ENCODE results near the gene MERTK. TPM values are rescaled to one million over a fixed set of nuclear protein-coding genes. Genes with fewer than 3 reads are reported as not detected.

The MERTK gene
- total RNA-seq, 2 donors from 2014 or later = 47.1 to 69.9 TPM

DNA sequence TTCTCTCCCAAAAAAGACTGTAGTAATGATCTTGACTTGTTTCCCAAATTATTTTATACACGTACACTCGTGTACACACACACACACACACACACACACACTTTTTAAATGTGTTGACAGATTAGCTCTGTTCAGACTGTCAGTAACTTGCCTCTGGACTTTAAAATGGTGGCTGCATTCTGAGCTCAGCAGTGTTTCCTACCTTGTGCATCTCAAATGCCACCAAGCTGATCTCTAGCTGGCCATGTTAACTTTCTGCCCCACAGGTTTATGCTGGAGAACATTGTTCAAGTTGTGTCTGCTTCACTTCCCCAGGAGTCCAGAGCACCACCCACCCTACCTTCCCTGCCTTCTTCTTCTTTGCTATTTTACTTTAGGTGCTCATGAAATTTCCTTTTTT is 83.3 kb downstream of the MERTK start:
- Histone ChIP-seq H3K36me3 (peaks cover 23% of the 10 kb centered on the region), H3K4me3 (no peak overlapping the region), H3K27me3 (replicated peaks; ENCODE audit: insufficient read depth) (no peaks in the 10 kb centered on the region), H3K27ac (no peak overlapping the region), H3K4me1 (ENCODE audit: control insufficient read depth in 1 of 2, low read depth in 2 of 2) (no peaks in the 10 kb centered on the region), H3K9me3 (no peaks in the 10 kb centered on the region)
- ATAC-seq (ENCODE audit: insufficient number of reproducible peaks, low FRiP score, low read depth) (no peak), DNase-seq (ENCODE audit: low spot score) (no peak)
- TF ChIP-seq, protein P1, sequence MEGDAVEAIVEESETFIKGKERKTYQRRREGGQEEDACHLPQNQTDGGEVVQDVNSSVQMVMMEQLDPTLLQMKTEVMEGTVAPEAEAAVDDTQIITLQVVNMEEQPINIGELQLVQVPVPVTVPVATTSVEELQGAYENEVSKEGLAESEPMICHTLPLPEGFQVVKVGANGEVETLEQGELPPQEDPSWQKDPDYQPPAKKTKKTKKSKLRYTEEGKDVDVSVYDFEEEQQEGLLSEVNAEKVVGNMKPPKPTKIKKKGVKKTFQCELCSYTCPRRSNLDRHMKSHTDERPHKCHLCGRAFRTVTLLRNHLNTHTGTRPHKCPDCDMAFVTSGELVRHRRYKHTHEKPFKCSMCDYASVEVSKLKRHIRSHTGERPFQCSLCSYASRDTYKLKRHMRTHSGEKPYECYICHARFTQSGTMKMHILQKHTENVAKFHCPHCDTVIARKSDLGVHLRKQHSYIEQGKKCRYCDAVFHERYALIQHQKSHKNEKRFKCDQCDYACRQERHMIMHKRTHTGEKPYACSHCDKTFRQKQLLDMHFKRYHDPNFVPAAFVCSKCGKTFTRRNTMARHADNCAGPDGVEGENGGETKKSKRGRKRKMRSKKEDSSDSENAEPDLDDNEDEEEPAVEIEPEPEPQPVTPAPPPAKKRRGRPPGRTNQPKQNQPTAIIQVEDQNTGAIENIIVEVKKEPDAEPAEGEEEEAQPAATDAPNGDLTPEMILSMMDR (IDR thresholded peaks at IDR 0.05) = no peak

DNA sequence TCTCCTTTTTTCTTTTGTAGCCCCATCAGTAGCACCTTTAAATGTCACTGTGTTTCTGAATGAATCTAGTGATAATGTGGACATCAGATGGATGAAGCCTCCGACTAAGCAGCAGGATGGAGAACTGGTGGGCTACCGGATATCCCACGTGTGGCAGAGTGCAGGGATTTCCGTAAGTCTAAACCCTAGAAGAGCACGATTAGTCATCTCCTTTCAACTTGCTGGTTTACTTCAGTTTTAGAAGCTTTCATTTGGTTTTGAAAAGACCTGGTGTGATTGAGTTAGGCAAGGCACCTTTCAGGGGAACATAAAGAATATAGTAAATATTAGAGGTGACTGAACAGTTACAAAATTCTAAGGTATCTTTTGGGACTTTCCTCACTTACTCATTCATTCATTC is 84.4 kb downstream of the MERTK start:
- DNase-seq (ENCODE audit: low spot score) (no peak), ATAC-seq (ENCODE audit: insufficient number of reproducible peaks, low FRiP score, low read depth) (no peak)

DNA sequence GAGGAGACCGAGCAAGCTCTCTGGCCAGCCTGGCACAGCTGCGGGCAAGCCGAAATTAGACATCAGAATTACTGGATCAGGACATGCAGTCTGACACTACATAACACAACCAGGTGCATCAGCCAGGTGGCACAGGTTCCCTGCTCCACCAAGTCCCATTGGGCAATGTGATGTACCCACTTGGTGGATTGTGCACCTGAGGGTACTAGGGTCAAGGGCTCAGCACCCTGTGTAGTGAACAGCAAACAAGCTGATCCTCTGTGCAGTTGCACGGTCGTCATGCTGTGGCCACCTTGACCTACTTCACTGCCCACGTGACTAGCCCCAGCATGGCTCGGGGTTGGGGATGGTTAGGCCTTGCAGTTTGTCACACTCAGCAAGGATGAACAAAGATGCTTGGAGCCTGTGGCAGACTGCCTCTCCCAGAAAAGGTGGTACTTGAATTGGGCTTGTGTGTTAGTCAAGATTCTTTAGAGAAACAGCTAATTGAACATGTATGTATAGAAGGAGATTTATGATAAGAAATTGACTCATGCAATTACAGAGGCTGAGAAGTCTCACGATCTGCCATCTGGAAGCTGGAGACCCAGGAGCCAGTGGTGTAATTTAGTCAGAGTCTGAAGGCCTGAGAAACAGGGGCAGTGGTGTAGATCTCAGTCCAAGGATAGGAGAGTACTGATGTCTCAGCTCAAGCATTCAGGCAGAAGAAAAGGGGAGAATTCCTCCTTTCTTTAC is 85.2 kb downstream of the MERTK start:
- Histone ChIP-seq H3K27me3 (replicated peaks; ENCODE audit: insufficient read depth) (no peaks in the 10 kb centered on the region), H3K9me3 (no peaks in the 10 kb centered on the region), H3K4me1 (ENCODE audit: control insufficient read depth in 1 of 2, low read depth in 2 of 2) (no peaks in the 10 kb centered on the region), H3K4me3 (no peak overlapping the region), H3K36me3 (peaks cover 29% of the 10 kb centered on the region), H3K27ac (no peak overlapping the region)
- TF ChIP-seq, protein P1 (IDR thresholded peaks at IDR 0.05) = no peak
- no peak for ATAC-seq (ENCODE audit: insufficient number of reproducible peaks, low FRiP score, low read depth)
- DNase-seq (ENCODE audit: low spot score) = no peak

More for the DNA sequence above, 84.4 kb downstream of the MERTK start:
- H3K27me3 ChIP-seq (replicated peaks; ENCODE audit: insufficient read depth) = no peaks in the 10 kb centered on the region
- no peaks in the 10 kb centered on the region for H3K9me3 ChIP-seq
- H3K27ac ChIP-seq = no peak overlapping the region
- no peak overlapping the region for H3K4me3 ChIP-seq
- peaks cover 29% of the 10 kb centered on the region for H3K36me3 ChIP-seq
- TF ChIP-seq, protein P1 (IDR thresholded peaks at IDR 0.05) = no peak
- H3K4me1 ChIP-seq (ENCODE audit: control insufficient read depth in 1 of 2, low read depth in 2 of 2) = no peaks in the 10 kb centered on the region

DNA sequence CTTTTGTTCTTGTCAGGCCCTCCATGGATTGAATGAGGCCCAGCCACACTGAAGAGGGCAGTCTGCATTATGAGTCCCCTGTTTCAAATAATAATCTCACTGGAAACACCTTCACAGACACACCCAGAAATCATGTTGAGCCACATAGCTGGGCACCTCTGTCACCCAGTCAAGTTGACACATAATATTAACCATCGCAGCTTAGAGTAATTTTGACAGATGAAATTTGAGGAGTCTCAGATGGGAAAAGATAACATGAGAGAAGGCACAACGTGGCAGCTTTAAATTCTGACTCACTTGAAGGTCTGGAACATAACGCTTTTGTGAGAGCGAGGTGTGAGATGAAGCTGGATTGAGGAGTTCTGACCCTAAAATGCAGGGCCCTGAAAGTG is 85.8 kb downstream of the MERTK start:
- Histone ChIP-seq H3K9me3 (no peaks in the 10 kb centered on the region), H3K27ac (no peak overlapping the region), H3K4me1 (ENCODE audit: control insufficient read depth in 1 of 2, low read depth in 2 of 2) (no peaks in the 10 kb centered on the region), H3K36me3 (peaks cover 29% of the 10 kb centered on the region), H3K4me3 (no peak overlapping the region), H3K27me3 (replicated peaks; ENCODE audit: insufficient read depth) (no peaks in the 10 kb centered on the region)
- TF ChIP-seq, protein P1 (IDR thresholded peaks at IDR 0.05) = no peak
- ATAC-seq (ENCODE audit: insufficient number of reproducible peaks, low FRiP score, low read depth) = no peak
- no peak for DNase-seq (ENCODE audit: low spot score)

DNA sequence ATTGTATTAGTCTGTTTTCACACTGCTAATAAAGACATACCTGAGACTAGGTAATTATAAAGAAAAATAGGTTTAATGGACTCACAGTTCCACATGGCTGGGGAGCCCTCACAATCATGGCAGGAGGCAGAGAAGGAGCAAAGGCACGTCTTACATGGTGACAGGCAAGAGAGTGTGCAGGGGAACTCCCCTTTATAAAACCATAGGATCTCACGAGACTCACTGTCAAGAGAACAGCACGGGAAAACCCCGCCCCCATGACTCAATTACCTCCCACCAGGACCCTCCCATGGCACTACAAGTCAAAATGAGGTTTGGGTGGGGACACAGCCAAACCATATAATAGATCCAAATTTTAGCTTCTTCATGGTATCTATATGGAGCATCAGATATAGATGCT is 87.1 kb downstream of the MERTK start:
- ATAC-seq (ENCODE audit: insufficient number of reproducible peaks, low FRiP score, low read depth) (no peak), DNase-seq (ENCODE audit: low spot score) (no peak)
- Histone ChIP-seq H3K27me3 (replicated peaks; ENCODE audit: insufficient read depth) (no peaks in the 10 kb centered on the region), H3K36me3 (peaks cover 29% of the 10 kb centered on the region), H3K9me3 (no peaks in the 10 kb centered on the region), H3K4me1 (ENCODE audit: control insufficient read depth in 1 of 2, low read depth in 2 of 2) (no peaks in the 10 kb centered on the region), H3K4me3 (no peak overlapping the region), H3K27ac (no peak overlapping the region)
- TF ChIP-seq, protein P1 (IDR thresholded peaks at IDR 0.05) = no peak

Measured in thoracic aorta (tissue), 2 donors.